HCT116 (cell line): Measurements from ENCODE around the gene MAP6D1. TPM values are rescaled to one million over a fixed set of nuclear protein-coding genes. Genes with fewer than 3 reads are reported as not detected.

Experiments
- ATAC-seq: fragments of 200-7000 bp; cut with Tn5 transposase; 2 replicates; pipeline ENCODE4 v1.9.1; 2020; ENCODE audit warnings: mild to moderate bottlenecking, moderate library complexity
- BruUV-seq: library from RNA; stranded (reverse); fragments of 400-500 nt; replicated peaks from 2 replicates; lab custom pipeline; 2021; lab: Mats Ljungman, UMichigan
- CTCF ChIA-PET: fragments of 300-600 bp; sonication (Branson Sonifier 250); formaldehyde crosslinking; loops from one replicate; lab custom pipeline; 2021; ENCODE audit warnings: antibody characterized with exemption; lab: Charles Lee
- POLR2A ChIA-PET: fragments of 300-600, 350-600 bp; sonication (Branson Sonifier 250); formaldehyde crosslinking; loops from one replicate; lab custom pipeline; 2021; ENCODE audit warnings: antibody characterized with exemption; lab: Charles Lee
- RAD21 ChIA-PET, 2 experiments: fragments of 300-600 bp; sonication (Branson Sonifier 250); formaldehyde crosslinking; loops; one replicate each; lab custom pipeline; 2023; ENCODE audit warnings: low total read pairs in 2 of 2; ENCODE audit not compliant: uncharacterized antibody in 2 of 2, unreplicated experiment in 2 of 2, low non-redundant PET in 1 of 2; lab: Charles Lee
- DNase-seq: peaks from one replicate; pipeline ENCODE4 v3.0.0-alpha.2; 2010; ENCODE audit warnings: low read depth, low spot score
- H2AFZ ChIP-seq: fragments of 200-600 bp; shearing (Covaris generic), sonication (generic); 2 replicates; pipeline ENCODE4 v1.6.1; 2017; ENCODE audit warnings: low read depth, mixed run types, mixed read lengths, antibody characterized with exemption, low read length; ENCODE audit not compliant: poor library complexity, severe bottlenecking
- H3K27ac ChIP-seq: 2 replicates; pipeline ENCODE4 v1.5.1; 2012; ENCODE audit warnings: low read depth, low read length
- H3K27me3 ChIP-seq: fragments of 200-600 bp; sonication (generic); 2 replicates; pipeline ENCODE4 v1.6.1; 2016; ENCODE audit warnings: mixed run types, low read length, mixed read lengths; ENCODE audit not compliant: insufficient read depth
- H3K36me3 ChIP-seq, 2 experiments: fragments of 200-500 bp in 1 of 2; fragments of 200-600 bp in 1 of 2; sonication (Bioruptor generic) in 1 of 2; sonication (generic) in 1 of 2; 2 replicates each; pipeline versions ENCODE4 v1.5.1 to v1.6.1; 2014 to 2016; ENCODE audit warnings: low read length in 2 of 2, inconsistent platforms in 1 of 2, mixed read lengths in 1 of 2, mixed run types in 1 of 2; ENCODE audit not compliant: insufficient read depth in 2 of 2, control insufficient read depth in 1 of 2
- H3K4me1 ChIP-seq, 2 experiments: fragments of 200-600 bp in 1 of 2; sonication (generic) in 1 of 2; 2 replicates each; pipeline versions ENCODE4 v1.5.1 to v1.6.1; 2012 to 2017; ENCODE audit warnings: low read length in 2 of 2, inconsistent platforms in 1 of 2, mild to moderate bottlenecking in 1 of 2, mixed read lengths in 1 of 2, mixed run types in 1 of 2, moderate library complexity in 1 of 2; ENCODE audit not compliant: insufficient read depth in 2 of 2, control insufficient read depth in 1 of 2
- H3K4me2 ChIP-seq: fragments of 200-600 bp; sonication (generic); 2 replicates; pipeline ENCODE4 v1.6.1; 2017; ENCODE audit warnings: mixed run types, low read length, mixed read lengths
- H3K4me3 ChIP-seq, 2 experiments: fragments of 200-600 bp in 1 of 2; sonication (generic) in 1 of 2; replicated peaks in 1 of 2; 2 replicates each; pipeline ENCODE4 v1.5.1; 2011 to 2016; ENCODE audit warnings: low read length in 2 of 2, control low read depth in 1 of 2, low read depth in 1 of 2, mild to moderate bottlenecking in 1 of 2, mixed read lengths in 1 of 2, mixed run types in 1 of 2
- H3K79me2 ChIP-seq: fragments of 200-600 bp; sonication (generic); 2 replicates; pipeline ENCODE4 v1.6.1; 2017; ENCODE audit warnings: mild to moderate bottlenecking, mixed run types, low read length, moderate library complexity, mixed read lengths; ENCODE audit not compliant: insufficient read depth
- H3K9ac ChIP-seq: fragments of 200-600 bp; sonication (generic); 2 replicates; pipeline ENCODE4 v1.6.1; 2016; ENCODE audit warnings: low read length, mixed read lengths
- H3K9me2 ChIP-seq: fragments of 200-600 bp; sonication (generic), shearing (Covaris generic); 2 replicates; pipeline ENCODE4 v1.6.1; 2017; ENCODE audit warnings: mixed run types, mild to moderate bottlenecking, moderate library complexity; ENCODE audit not compliant: insufficient read depth
- H3K9me3 ChIP-seq, 2 experiments: fragments of 200-500 bp in 1 of 2; fragments of 200-600 bp in 1 of 2; sonication (Bioruptor generic) in 1 of 2; sonication (generic) in 1 of 2; 2 replicates each; pipeline ENCODE4 v1.6.1; 2014 to 2017; ENCODE audit warnings: low read length in 2 of 2, mixed read lengths in 2 of 2, inconsistent platforms in 1 of 2, low read depth in 1 of 2, mild to moderate bottlenecking in 1 of 2, mixed run types in 1 of 2, moderate library complexity in 1 of 2; ENCODE audit not compliant: control insufficient read depth in 1 of 2, insufficient read depth in 1 of 2
- H4K20me1 ChIP-seq: fragments of 200-600 bp; sonication (generic), shearing (Covaris generic); 2 replicates; pipeline ENCODE4 v1.6.1; 2017; ENCODE audit warnings: mixed run types, mild to moderate bottlenecking, moderate library complexity; ENCODE audit not compliant: insufficient read depth
- EZH2phosphoT487 ChIP-seq: fragments of 200-600 bp; IDR thresholded peaks from 2 replicates; pipeline ENCODE4 v1.6.1; 2018; ENCODE audit warnings: antibody characterized with exemption, borderline replicate concordance
- FOSL1 ChIP-seq: IDR thresholded peaks from 2 replicates; pipeline ENCODE4 v1.6.1; 2012; ENCODE audit warnings: low read depth
- JUND ChIP-seq: IDR thresholded peaks from 2 replicates; pipeline ENCODE4 v1.6.1; 2012
- POLR2A ChIP-seq: IDR thresholded peaks from 2 replicates; pipeline ENCODE4 v1.7.0; 2011; ENCODE audit warnings: borderline replicate concordance; ENCODE audit not compliant: insufficient read depth, insufficient read length; ENCODE audit errors: extremely low read depth
- SP1 ChIP-seq: IDR thresholded peaks from 2 replicates; pipeline ENCODE4 v1.6.1; 2012; ENCODE audit warnings: low read depth
- intact Hi-C: fragments of 100-400 bp; cut with micrococcal nuclease; formaldehyde crosslinking; loops from 2 replicates; pipeline ENCODE4 v1.10.0; 2022
- total RNA-seq: library from RNA; stranded (reverse); gene quantifications from one replicate; pipeline ENCODE4 v1.2.1, GENCODE V29; 2021; ENCODE audit not compliant: unreplicated experiment

MAP6D1 gene
- total RNA-seq, 1 experiment from 2014 or later: 5.3 TPM

GRCh38 chr3:183844606-183845005, 19.2 kb upstream of the MAP6D1 start:
- Histone ChIP-seq H3K36me3 (peaks cover 22 to 23% of the 10 kb centered on the region in 2 experiments; a peak in 3 of 4 replicates), H3K4me2 (no peak overlapping the region)

GRCh38 chr3:183839751-183840150, 14.4 kb upstream of the MAP6D1 start:
- Histone ChIP-seq H3K27ac (no peak overlapping the region), H3K36me3 (peaks cover 22 to 25% of the 10 kb centered on the region in 2 experiments; a peak in 3 of 4 replicates), H3K79me2 (no peaks in the 10 kb centered on the region), H4K20me1 (no peaks in the 10 kb centered on the region), H3K9ac (no peak overlapping the region), H3K9me2 (no peaks in the 10 kb centered on the region), H3K9me3 (no peaks in the 10 kb centered on the region), H3K4me2 (no peak overlapping the region), H3K4me1 (peaks cover 0 to 5% of the 10 kb centered on the region in 2 experiments; a peak in 1 of 4 replicates), H2AFZ (no peak overlapping the region), H3K27me3 (no peaks in the 10 kb centered on the region), H3K4me3 (no peak overlapping the region)
- CTCF ChIA-PET: no interaction called here
- DNase-seq (no peak), ATAC-seq (no peak)
- RAD21 ChIA-PET: no interaction called here
- intact Hi-C loops: no loop called here
- no TSS peak for BruUV-seq
- POLR2A ChIA-PET: no interaction called here
- TF ChIP-seq POLR2A: no peak

More at GRCh38 chr3:183844606-183845005, 19.2 kb upstream of the MAP6D1 start:
- no peak overlapping the region for H3K4me3 ChIP-seq
- ATAC-seq (no peak), DNase-seq (no peak)
- TF ChIP-seq EZH2phosphoT487: no peak
- 0 out of 2 replicates have a peak, but pooled peaks have one; percentile 22 for TF ChIP-seq JUND
- TF ChIP-seq SP1: 0 out of 2 replicates have a peak, but pooled peaks have one; percentile 18
- peak; percentile 41; the same call in 1 of the 2 replicates for TF ChIP-seq FOSL1
- H3K4me1 ChIP-seq: peaks cover 0 to 18% of the 10 kb centered on the region in 2 experiments; a peak in 2 of 4 replicates
- ChIA-PET CTCF (no interaction called here), RAD21 (no interaction called here), POLR2A (no interaction called here)
- H3K79me2 ChIP-seq: peaks cover 12% of the 10 kb centered on the region
- no peak overlapping the region for H2AFZ ChIP-seq
- intact Hi-C loops: no loop called here
- no peaks in the 10 kb centered on the region for H3K9me2 ChIP-seq
- H3K9me3 ChIP-seq: no peaks in the 10 kb centered on the region
- no TSS peak for BruUV-seq
- no peak overlapping the region for H3K9ac ChIP-seq
- H4K20me1 ChIP-seq: 0 out of 2 replicates have a peak, but pooled peaks cover 7% of the 10 kb centered on the region
- H3K27me3 ChIP-seq: no peaks in the 10 kb centered on the region
- H3K27ac ChIP-seq: no peak overlapping the region
